ENCODE measurements around the gene CFAP161.
"Not testable (repeated sequence)": the region's sequence is repeated elsewhere in the genome, so short reads cannot be mapped to it uniquely, and the experiment has no call there.

CFAP161 gene

GRCh38 chr15:81111018-81111417, 23.1 kb upstream of the CFAP161 start:
- Histone ChIP-seq H3K9ac (ENCODE audit: low read depth, low read length) (no peak overlapping the region), H3K4me1 (ENCODE audit: control insufficient read depth, insufficient read depth, low read length) (no peaks in the 10 kb centered on the region), H3K9me3 (ENCODE audit: control insufficient read depth, insufficient read depth, low read length) (no peaks in the 10 kb centered on the region), H3K36me3 (ENCODE audit: control insufficient read depth, insufficient read depth, low read length) (no peaks in the 10 kb centered on the region), H3K27me3 (ENCODE audit: control insufficient read depth, insufficient read depth, low read length) (no peaks in the 10 kb centered on the region), H3K4me3 (ENCODE audit: low read depth, low read length) (no peak overlapping the region)

- Histone ChIP-seq H3K27me3 (ENCODE audit: control insufficient read depth, insufficient read depth, low read length) (peaks cover 2% of the 10 kb centered on the region), H3K9ac (ENCODE audit: low read depth, low read length) (no peak overlapping the region), H3K36me3 (ENCODE audit: control insufficient read depth, insufficient read depth, low read length) (no peaks in the 10 kb centered on the region), H3K4me1 (ENCODE audit: control insufficient read depth, insufficient read depth, low read length) (no peaks in the 10 kb centered on the region), H3K4me3 (ENCODE audit: low read depth, low read length) (no peak overlapping the region), H3K9me3 (ENCODE audit: control insufficient read depth, insufficient read depth, low read length) (no peaks in the 10 kb centered on the region)
These were observed 22.3 kb upstream of the CFAP161 start for GRCh38 chr15:81111510-81112470.

GRCh38 chr15:81113204-81113657, 20.8 kb upstream of the CFAP161 start:
- H3K4me3 ChIP-seq (ENCODE audit: low read depth, low read length), result no peak overlapping the region
- no peak overlapping the region for H3K9ac ChIP-seq (ENCODE audit: low read depth, low read length)
- H3K4me1 ChIP-seq (ENCODE audit: control insufficient read depth, insufficient read depth, low read length), result no peaks in the 10 kb centered on the region
- no peaks in the 10 kb centered on the region for H3K9me3 ChIP-seq (ENCODE audit: control insufficient read depth, insufficient read depth, low read length)
- peaks cover 16% of the 10 kb centered on the region for H3K27me3 ChIP-seq (ENCODE audit: control insufficient read depth, insufficient read depth, low read length)
- no peaks in the 10 kb centered on the region for H3K36me3 ChIP-seq (ENCODE audit: control insufficient read depth, insufficient read depth, low read length)

GRCh38 chr15:81113861-81114291, 20.2 kb upstream of the CFAP161 start:
- Histone ChIP-seq H3K4me1 (ENCODE audit: control insufficient read depth, insufficient read depth, low read length) (no peaks in the 10 kb centered on the region), H3K27me3 (ENCODE audit: control insufficient read depth, insufficient read depth, low read length) (peaks cover 20% of the 10 kb centered on the region), H3K4me3 (ENCODE audit: low read depth, low read length) (no peak overlapping the region), H3K9ac (ENCODE audit: low read depth, low read length) (no peak overlapping the region), H3K9me3 (ENCODE audit: control insufficient read depth, insufficient read depth, low read length) (no peaks in the 10 kb centered on the region), H3K36me3 (ENCODE audit: control insufficient read depth, insufficient read depth, low read length) (no peaks in the 10 kb centered on the region)

DNA sequence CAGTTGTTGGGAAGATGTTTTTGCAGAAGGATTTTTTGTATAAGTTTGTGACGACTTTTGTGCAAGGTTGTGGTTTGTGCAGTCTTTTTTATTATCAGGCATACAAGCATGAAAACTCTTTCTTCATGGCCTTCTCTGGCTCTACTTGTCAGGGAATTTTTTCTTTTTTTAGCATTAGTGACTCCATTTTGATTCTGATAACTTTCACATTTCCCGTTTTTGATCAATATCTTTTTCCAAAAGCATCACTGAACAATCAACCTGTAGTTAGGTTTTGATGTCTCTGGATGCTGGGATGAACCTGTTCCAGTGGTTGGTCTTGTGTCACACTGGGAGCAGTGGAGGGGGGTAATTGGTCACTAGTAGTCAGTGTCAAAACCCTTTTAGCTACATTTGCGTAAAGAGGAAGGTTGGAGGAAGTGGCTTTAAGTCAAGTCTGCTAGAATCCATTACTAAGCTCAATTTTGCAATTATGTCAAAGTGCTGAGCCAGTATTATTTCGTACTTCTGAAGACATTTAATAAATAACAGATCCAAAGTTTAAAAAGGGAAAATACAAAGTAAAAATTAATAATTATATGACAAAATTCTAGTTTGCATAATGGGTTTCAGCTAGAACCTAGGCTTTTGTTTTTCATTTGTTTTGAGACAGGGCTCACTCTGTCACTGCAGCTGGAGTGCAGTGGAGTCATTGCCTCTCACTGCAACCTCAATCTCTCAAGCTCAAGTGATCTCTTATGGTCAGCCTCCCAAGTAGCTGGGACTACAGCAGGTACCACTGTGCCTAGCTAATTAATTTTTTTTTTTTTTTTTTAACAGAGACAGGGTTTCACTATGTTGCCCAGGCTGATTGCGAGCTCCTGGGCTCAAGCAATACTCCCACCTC, 18.8 kb upstream of the CFAP161 start:
- H3K9me3 ChIP-seq (ENCODE audit: control insufficient read depth, insufficient read depth, low read length), result no peaks in the 10 kb centered on the region
- peaks cover 21% of the 10 kb centered on the region for H3K27me3 ChIP-seq (ENCODE audit: control insufficient read depth, insufficient read depth, low read length)
- no peak overlapping the region for H3K4me3 ChIP-seq (ENCODE audit: low read depth, low read length)
- H3K36me3 ChIP-seq (ENCODE audit: control insufficient read depth, insufficient read depth, low read length), result no peaks in the 10 kb centered on the region
- H3K4me1 ChIP-seq (ENCODE audit: control insufficient read depth, insufficient read depth, low read length), result no peaks in the 10 kb centered on the region
- no peak overlapping the region for H3K9ac ChIP-seq (ENCODE audit: low read depth, low read length)

DNA sequence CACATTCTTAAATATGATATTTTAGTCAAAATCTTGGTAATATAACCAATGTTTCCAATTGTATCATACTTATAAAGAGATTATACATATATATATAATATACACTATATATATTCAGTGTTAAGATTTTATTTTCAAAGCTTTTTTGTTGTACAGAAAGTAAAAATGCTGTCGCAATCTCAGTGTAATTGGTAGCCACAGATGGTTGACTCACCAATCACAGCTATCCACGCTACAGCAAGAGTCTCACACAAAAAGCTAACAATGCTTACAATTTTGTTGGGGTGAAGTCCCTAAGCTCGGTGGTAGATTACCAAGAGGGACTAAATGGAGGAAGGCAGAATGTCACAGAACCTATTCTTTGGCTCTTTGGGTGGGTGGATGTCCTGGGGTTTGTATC, 16.9 kb upstream of the CFAP161 start:
- no peak overlapping the region for H3K4me3 ChIP-seq (ENCODE audit: low read depth, low read length)
- peaks cover 21% of the 10 kb centered on the region for H3K27me3 ChIP-seq (ENCODE audit: control insufficient read depth, insufficient read depth, low read length)
- H3K9me3 ChIP-seq (ENCODE audit: control insufficient read depth, insufficient read depth, low read length), result no peaks in the 10 kb centered on the region
- H3K4me1 ChIP-seq (ENCODE audit: control insufficient read depth, insufficient read depth, low read length), result no peaks in the 10 kb centered on the region
- H3K9ac ChIP-seq (ENCODE audit: low read depth, low read length), result no peak overlapping the region
- H3K36me3 ChIP-seq (ENCODE audit: control insufficient read depth, insufficient read depth, low read length), result no peaks in the 10 kb centered on the region

DNA sequence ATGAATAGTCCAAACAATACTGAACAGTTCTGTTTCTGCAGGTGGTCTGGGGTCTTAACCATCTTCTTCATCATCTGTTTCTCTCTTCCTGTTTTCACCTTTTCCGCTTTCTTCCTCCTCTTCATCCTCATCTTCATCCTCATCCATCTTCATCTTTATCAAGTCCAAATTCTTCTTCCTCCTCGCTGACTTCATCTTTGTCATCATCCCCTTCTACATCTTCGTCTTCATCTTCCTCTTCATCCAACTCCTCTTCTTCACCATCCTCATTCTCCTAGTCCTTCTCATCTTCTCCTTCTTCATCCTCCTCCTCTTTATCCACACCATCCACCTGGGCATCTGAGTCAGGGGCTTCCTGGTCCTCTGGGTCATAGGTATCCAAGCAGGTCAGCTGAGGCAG, 16.5 kb upstream of the CFAP161 start:
- Histone ChIP-seq H3K4me3 (ENCODE audit: low read depth, low read length) (no peak overlapping the region), H3K36me3 (ENCODE audit: control insufficient read depth, insufficient read depth, low read length) (no peaks in the 10 kb centered on the region), H3K9me3 (ENCODE audit: control insufficient read depth, insufficient read depth, low read length) (no peaks in the 10 kb centered on the region), H3K4me1 (ENCODE audit: control insufficient read depth, insufficient read depth, low read length) (no peaks in the 10 kb centered on the region), H3K9ac (ENCODE audit: low read depth, low read length) (no peak overlapping the region), H3K27me3 (ENCODE audit: control insufficient read depth, insufficient read depth, low read length) (peaks cover 21% of the 10 kb centered on the region)

GRCh38 chr15:81118361-81118760, 15.7 kb upstream of the CFAP161 start:
- Histone ChIP-seq H3K36me3 (ENCODE audit: control insufficient read depth, insufficient read depth, low read length) (no peaks in the 10 kb centered on the region), H3K9ac (ENCODE audit: low read depth, low read length) (no peak overlapping the region), H3K9me3 (ENCODE audit: control insufficient read depth, insufficient read depth, low read length) (no peaks in the 10 kb centered on the region), H3K4me3 (ENCODE audit: low read depth, low read length) (peak overlapping the region; percentile 43), H3K27me3 (ENCODE audit: control insufficient read depth, insufficient read depth, low read length) (peaks cover 21% of the 10 kb centered on the region), H3K4me1 (ENCODE audit: control insufficient read depth, insufficient read depth, low read length) (no peaks in the 10 kb centered on the region)

- Histone ChIP-seq H3K36me3 (ENCODE audit: control insufficient read depth, insufficient read depth, low read length) (no peaks in the 10 kb centered on the region), H3K4me3 (ENCODE audit: low read depth, low read length) (no peak overlapping the region), H3K9ac (ENCODE audit: low read depth, low read length) (no peak overlapping the region), H3K27me3 (ENCODE audit: control insufficient read depth, insufficient read depth, low read length) (peaks cover 21% of the 10 kb centered on the region), H3K4me1 (ENCODE audit: control insufficient read depth, insufficient read depth, low read length) (no peaks in the 10 kb centered on the region), H3K9me3 (ENCODE audit: control insufficient read depth, insufficient read depth, low read length) (no peaks in the 10 kb centered on the region)
These were observed 14.0 kb upstream of the CFAP161 start for GRCh38 chr15:81120069-81120468.

- Histone ChIP-seq H3K36me3 (ENCODE audit: control insufficient read depth, insufficient read depth, low read length) (no peaks in the 10 kb centered on the region), H3K4me3 (ENCODE audit: low read depth, low read length) (no peak overlapping the region), H3K27me3 (ENCODE audit: control insufficient read depth, insufficient read depth, low read length) (no peaks in the 10 kb centered on the region), H3K9me3 (ENCODE audit: control insufficient read depth, insufficient read depth, low read length) (no peaks in the 10 kb centered on the region), H3K4me1 (ENCODE audit: control insufficient read depth, insufficient read depth, low read length) (no peaks in the 10 kb centered on the region), H3K9ac (ENCODE audit: low read depth, low read length) (no peak overlapping the region)
These were observed 7.2 kb upstream of the CFAP161 start for GRCh38 chr15:81126892-81127291.

DNA sequence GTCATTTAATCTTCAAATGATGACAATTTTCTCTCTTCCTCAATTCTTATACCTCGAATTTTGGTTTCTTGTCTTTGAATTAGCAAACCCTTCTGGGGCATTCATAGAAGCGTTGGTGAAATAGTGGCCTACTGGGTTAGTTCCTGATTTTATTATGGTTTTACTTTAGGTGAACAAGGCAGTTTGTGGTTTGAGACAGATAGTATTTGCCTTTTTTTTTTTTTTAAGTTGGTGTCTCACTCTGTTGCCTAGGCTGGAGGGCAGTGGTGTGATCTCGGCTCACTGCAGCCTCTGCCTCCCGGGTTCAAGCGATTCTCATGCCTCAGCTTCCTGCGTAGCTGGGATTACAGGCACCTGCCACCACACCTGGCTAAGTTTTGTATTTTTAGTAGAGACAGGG, 7.4 kb downstream of the CFAP161 start:
- not testable (repeated sequence) for H3K36me3 ChIP-seq (ENCODE audit: control insufficient read depth, insufficient read depth, low read length); H3K27me3 ChIP-seq (ENCODE audit: control insufficient read depth, insufficient read depth, low read length); H3K9me3 ChIP-seq (ENCODE audit: control insufficient read depth, insufficient read depth, low read length); H3K4me3 ChIP-seq (ENCODE audit: low read depth, low read length); H3K9ac ChIP-seq (ENCODE audit: low read depth, low read length); H3K4me1 ChIP-seq (ENCODE audit: control insufficient read depth, insufficient read depth, low read length)

Data from iPS-15b (cell line).